ENCODE results near the gene THSD4. TPM values are rescaled to one million over a fixed set of nuclear protein-coding genes. Genes with fewer than 3 reads are reported as not detected.

Gene THSD4
- total and polyA plus RNA-seq, 2 of the 4 experiments (the other 2 are of a cell fraction) = 25.5 to 31.1 TPM

- H3K27ac ChIP-seq (ENCODE audit: insufficient read depth, low read length) = no peak overlapping the region
- H2BK20ac ChIP-seq (ENCODE audit: low read depth, low read length) = no peak overlapping the region
- H3K27me3 ChIP-seq (ENCODE audit: control insufficient read depth, insufficient read depth, low read length) = no peaks in the 10 kb centered on the region
- H3K9me1 ChIP-seq (ENCODE audit: insufficient read depth, low read length) = peaks cover 19% of the 10 kb centered on the region
- H2AFZ ChIP-seq (replicated peaks; ENCODE audit: low read length, poor library complexity) = no peak overlapping the region
- no peak overlapping the region for H2BK120ac ChIP-seq (ENCODE audit: low read depth, low read length)
- in situ Hi-C loops (cut with MboI; ENCODE audit: low sequenced_read_pairs) (no loop called here), intact Hi-C loops (cut with micrococcal nuclease) (no loop called here), dilution Hi-C loops (cut with HindIII; ENCODE audit: low sequenced_read_pairs, unreplicated experiment) (no loop called here)
- no peaks in the 10 kb centered on the region for H3K9me3 ChIP-seq (ENCODE audit: control insufficient read depth, insufficient read depth, low read length)
- no peak overlapping the region for H2BK15ac ChIP-seq (ENCODE audit: low read depth, low read length)
- TF ChIP-seq ELK1 (IDR thresholded peaks at IDR 0.05; ENCODE audit: borderline replicate concordance, low read depth, low read length) (no peak), MAFK (IDR thresholded peaks at IDR 0.05; ENCODE audit: low read depth, low read length) (no peak), RAD21 (IDR thresholded peaks at IDR 0.05; ENCODE audit: low read length) (no peak), RFX5 (IDR thresholded peaks at IDR 0.05; ENCODE audit: low read depth, low read length) (no peak), CTCF (conservative IDR thresholded peaks at IDR 0.05; ENCODE audit: low read depth, low read length) (no peak), MXI1 (IDR thresholded peaks at IDR 0.05; ENCODE audit: borderline replicate concordance, low read depth, low read length) (no peak), POLR2A (IDR thresholded peaks at IDR 0.05; ENCODE audit: low read depth, low read length) (no peak), MAZ (IDR thresholded peaks at IDR 0.05; ENCODE audit: borderline replicate concordance, low read depth, low read length) (no peak), CHD1 (IDR thresholded peaks at IDR 0.05; ENCODE audit: low read depth, low read length) (no peak), RCOR1 (IDR thresholded peaks at IDR 0.05; ENCODE audit: insufficient replicate concordance, low read length) (no peak), BHLHE40 (IDR thresholded peaks at IDR 0.05; ENCODE audit: low read depth, low read length) (no peak), USF2 (IDR thresholded peaks at IDR 0.05; ENCODE audit: low read depth, low read length) (no peak), NFE2L2 (IDR thresholded peaks at IDR 0.05; ENCODE audit: low read depth, low read length) (no peak), FOS (IDR thresholded peaks at IDR 0.05; ENCODE audit: low read depth, low read length) (no peak)
- H3K36me3 ChIP-seq (ENCODE audit: control insufficient read depth, insufficient read depth, low read length) = no peaks in the 10 kb centered on the region
- no peak overlapping the region for H3K56ac ChIP-seq (ENCODE audit: extremely low read depth, insufficient read depth, low read length)
- no peak overlapping the region for H4K5ac ChIP-seq (ENCODE audit: low read depth, low read length)
- H4K91ac ChIP-seq (ENCODE audit: insufficient read depth, low read depth, low read length) = no peak overlapping the region; the same call in 1 of the 2 replicates
- no peak overlapping the region for H2AK5ac ChIP-seq (ENCODE audit: low read depth, low read length)
- H2BK5ac ChIP-seq (ENCODE audit: low read depth, low read length, poor library complexity, severe bottlenecking) = no peak overlapping the region
- H3K14ac ChIP-seq (replicated peaks; ENCODE audit: low read depth, low read length) = no peak overlapping the region
- BruUV-seq (replicated peaks) = no TSS peak
- H3K9ac ChIP-seq (ENCODE audit: low read depth, low read length) = no peak overlapping the region
- H4K8ac ChIP-seq (ENCODE audit: low read depth in 2 of 2, low read length in 2 of 2) = no peak overlapping the region
- no peak overlapping the region for H2AK9ac ChIP-seq (replicated peaks; ENCODE audit: low read depth, low read length, poor library complexity)
- POLR2A ChIA-PET (ENCODE audit: unreplicated experiment) = no interaction called here
- no peak overlapping the region; the same call in 1 of the 2 replicates for H3K4me2 ChIP-seq (ENCODE audit: low read depth, low read length)
- ATAC-seq (ENCODE audit: low read depth) = no peak
- H3K4ac ChIP-seq (ENCODE audit: low read depth, low read length) = no peak overlapping the region
- no peak overlapping the region for H3K23ac ChIP-seq (ENCODE audit: low read depth, low read length)
- DNase-seq = no peak
- peaks cover 3 to 20% of the 10 kb centered on the region in 2 experiments; a peak in 3 of 4 replicates for H3K79me1 ChIP-seq (ENCODE audit: low read depth in 1 of 2, low read length in 2 of 2)
- CTCF ChIA-PET = interaction anchor here (0.7 kb wide), 1 partner anchor 16 kb away, joined by 3 read pairs; no protein-coding TSS in a partner anchor
- H3K4me3 ChIP-seq (ENCODE audit: insufficient read depth, low read depth, low read length) = no peak overlapping the region
- peaks cover 8% of the 10 kb centered on the region; the same call in 1 of the 2 replicates for H4K20me1 ChIP-seq (ENCODE audit: insufficient read depth, low read length)
- no peak overlapping the region for H3K18ac ChIP-seq (ENCODE audit: low read depth, low read length)
- peaks cover 18% of the 10 kb centered on the region for H3K4me1 ChIP-seq (ENCODE audit: control insufficient read depth, insufficient read depth, low read length)
These were observed 596.9 kb downstream of the THSD4 start for GRCh38 chr15:71712182-71712581.

All from IMR-90 (cell line).